ENCODE measurements around the gene VAMP8. TPM values are rescaled to one million over a fixed set of nuclear protein-coding genes. Genes with fewer than 3 reads are reported as not detected.
"Not testable (repeated sequence)": the region's sequence is repeated elsewhere in the genome, so short reads cannot be mapped to it uniquely, and the experiment has no call there.

VAMP8 gene
- total RNA-seq (2014; rRNA removed; shearing (Covaris generic)), result 0.27 TPM in 1 of 2 replicates, not detected in the other

GRCh38 chr2:85577386-85578242, at the start of gene VAMP8:
VAMP8 (plus strand) TSS chr2:85577586; CDS start chr2:85577647, 61 bp downstream.
- no peak for DNase-seq (ENCODE audit: low read depth)

DNA sequence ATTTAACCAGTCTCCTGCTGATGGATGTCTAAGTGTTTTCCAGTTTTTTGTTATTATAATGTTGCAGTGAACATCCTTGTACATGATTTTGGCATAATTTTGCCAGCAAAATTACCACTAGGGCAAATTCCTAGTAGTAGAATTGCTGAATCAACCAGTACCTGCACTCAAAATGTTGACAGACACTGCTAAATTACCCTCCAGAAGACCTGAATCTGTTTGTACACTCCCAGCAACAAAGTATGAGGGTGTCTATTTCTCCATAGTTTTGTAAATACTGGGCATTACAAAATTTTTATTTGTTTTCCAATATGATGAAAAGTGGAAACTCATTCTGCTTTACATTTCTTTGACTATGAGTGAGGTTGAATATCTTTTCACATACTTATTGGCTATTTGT, 49.6 kb upstream of the VAMP8 start:
- no peak for DNase-seq (ENCODE audit: low read depth)

DNA sequence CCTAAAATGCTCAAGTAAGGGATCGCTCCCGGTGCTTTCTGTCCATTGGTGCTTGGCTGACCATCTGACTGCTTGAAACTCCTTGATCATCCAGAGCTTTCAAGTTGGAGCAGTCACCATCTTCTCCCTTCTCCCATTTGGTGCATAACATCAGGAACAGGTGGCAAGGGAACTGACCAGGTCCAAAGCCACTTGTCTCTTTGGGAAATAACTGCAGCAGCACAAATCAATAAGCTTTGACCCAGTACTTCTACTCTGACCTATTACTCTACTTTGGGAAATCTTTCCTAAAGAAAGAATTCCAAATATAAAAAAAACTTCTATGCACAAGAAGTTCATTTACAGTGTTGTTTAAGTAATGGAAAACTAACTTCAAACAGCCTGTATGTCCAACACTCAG, 49.0 kb upstream of the VAMP8 start:
- DNase-seq (ENCODE audit: low read depth), result no peak

GRCh38 chr2:85529809-85530208, 47.6 kb upstream of the VAMP8 start:
- no peak for DNase-seq (ENCODE audit: low read depth)

DNA sequence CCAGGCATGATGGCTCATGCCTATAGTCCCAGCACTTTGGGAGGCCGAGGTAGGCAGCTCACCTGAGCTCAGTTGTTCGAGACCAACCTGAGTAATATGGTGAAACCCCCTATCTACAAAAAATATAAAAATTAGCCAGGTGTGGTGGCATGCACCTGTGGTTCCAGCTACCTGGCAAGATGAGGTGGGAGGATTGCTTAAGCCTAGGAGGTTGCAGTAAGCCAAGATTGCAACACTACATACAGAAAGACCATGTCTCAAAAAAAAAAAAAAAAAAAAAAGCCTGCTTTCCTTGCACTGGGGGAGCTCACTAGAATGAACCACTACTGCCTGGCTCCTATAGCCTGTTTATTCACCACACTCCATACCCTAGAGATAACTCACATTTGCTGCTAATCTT, 45.8 kb upstream of the VAMP8 start:
- DNase-seq (ENCODE audit: low read depth), result no peak

DNA sequence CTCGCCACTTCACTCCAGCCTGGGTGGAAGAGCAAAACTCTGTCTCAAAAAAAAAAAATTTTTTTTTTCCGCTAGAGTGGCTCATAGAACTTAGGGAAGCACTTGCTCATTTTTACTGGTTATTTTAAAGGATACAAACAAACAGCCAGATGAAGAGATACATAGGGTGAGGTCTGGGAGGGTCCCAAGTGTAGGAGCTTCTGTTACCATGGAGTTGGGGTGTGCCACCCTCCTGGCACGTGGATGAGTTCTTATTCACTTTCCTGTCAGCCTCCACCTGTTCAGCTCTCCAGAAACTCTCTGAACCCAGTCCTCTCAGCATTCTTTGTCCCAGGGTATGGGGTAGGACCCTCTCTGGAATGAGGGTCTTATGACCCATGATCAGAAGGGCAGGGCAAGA, 43.3 kb upstream of the VAMP8 start:
- no peak for DNase-seq (ENCODE audit: low read depth)

GRCh38 chr2:85534881-85535280, 42.5 kb upstream of the VAMP8 start:
- DNase-seq (ENCODE audit: low read depth), result no peak

- DNase-seq (ENCODE audit: low read depth), result peak; percentile 88
These were observed 40.9 kb upstream of the VAMP8 start for GRCh38 chr2:85536479-85536878.

GRCh38 chr2:85537600-85538506, 39.5 kb upstream of the VAMP8 start:
- DNase-seq (ENCODE audit: low read depth), result peak; percentile 32

- peak; percentile 83 for DNase-seq (ENCODE audit: low read depth)
These were observed 38.7 kb upstream of the VAMP8 start, which contains the start of gene MAT2A for GRCh38 chr2:85538507-85539360. MAT2A (plus strand) TSS chr2:85539168; CDS start chr2:85539288, 120 bp downstream.

GRCh38 chr2:85539361-85540132, 37.8 kb upstream of the VAMP8 start:
- DNase-seq (ENCODE audit: low read depth), result peak; percentile 52

DNA sequence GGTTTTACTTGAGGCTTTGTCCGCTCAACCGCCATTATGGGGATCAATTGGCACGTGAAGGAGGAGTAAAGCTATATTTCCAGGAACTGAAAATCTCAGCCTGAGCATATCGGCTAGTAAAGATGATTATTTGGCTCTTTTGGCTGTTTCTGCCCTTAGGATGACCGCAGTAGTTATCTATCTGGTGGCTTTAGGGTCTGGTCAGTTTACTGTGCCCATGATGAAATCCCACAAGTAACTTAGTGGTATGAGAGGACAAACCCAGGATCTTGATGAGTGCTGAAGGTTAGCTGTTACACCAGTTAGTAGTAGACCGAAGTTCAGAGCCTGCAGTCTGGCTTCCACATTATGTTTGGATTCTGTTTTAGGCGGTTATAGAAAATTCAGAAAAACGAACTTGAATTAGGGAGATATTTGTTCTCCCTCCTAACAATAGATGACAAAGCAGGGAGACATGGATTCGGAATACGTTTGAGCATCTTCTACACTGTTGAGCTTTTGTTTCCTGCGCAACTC, 37.2 kb upstream of the VAMP8 start:
- no peak for DNase-seq (ENCODE audit: low read depth)

DNA sequence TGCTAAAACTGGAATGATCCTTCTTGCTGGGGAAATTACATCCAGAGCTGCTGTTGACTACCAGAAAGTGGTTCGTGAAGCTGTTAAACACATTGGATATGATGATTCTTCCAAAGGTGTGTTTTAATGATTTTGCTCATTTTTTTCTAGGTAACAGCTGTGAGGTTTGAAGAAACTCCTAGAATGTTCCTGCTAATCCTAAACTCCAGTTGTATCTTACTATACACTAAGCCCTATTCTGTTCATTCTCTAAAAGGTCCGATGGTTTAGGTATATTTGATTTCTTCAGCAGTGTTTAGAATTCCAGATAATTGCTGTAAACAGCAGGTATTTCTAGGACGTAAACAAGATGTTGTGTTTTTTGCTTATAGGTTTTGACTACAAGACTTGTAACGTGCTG, 36.1 kb upstream of the VAMP8 start:
- DNase-seq (ENCODE audit: low read depth), result no peak

DNA sequence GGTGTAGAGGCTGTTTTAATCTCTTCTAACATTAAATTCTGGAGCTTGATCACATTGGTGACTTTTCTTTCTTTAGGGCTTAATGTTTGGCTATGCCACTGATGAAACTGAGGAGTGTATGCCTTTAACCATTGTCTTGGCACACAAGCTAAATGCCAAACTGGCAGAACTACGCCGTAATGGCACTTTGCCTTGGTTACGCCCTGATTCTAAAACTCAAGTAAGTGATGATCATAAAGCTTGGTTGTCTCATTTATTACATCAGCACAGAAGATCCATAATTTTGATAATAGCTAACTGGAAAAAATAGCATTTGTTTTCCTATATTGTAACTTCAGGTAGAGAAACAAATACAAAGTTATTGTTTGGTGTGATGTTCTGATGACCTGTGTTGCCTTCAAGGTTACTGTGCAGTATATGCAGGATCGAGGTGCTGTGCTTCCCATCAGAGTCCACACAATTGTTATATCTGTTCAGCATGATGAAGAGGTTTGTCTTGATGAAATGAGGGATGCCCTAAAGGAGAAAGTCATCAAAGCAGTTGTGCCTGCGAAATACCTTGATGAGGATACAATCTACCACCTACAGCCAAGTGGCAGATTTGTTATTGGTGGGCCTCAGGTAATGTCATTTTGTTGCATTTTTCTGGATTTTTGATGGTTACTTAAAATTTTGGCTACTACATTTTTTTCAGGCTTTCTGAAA, 35.5 kb upstream of the VAMP8 start:
- DNase-seq (ENCODE audit: low read depth), result no peak

- no peak for DNase-seq (ENCODE audit: low read depth)
These were observed 34.6 kb upstream of the VAMP8 start for GRCh38 chr2:85542777-85543176.

- DNase-seq (ENCODE audit: low read depth), result not testable (repeated sequence)
These were observed 33.1 kb upstream of the VAMP8 start for GRCh38 chr2:85544254-85544691.

GRCh38 chr2:85544915-85545779, 32.2 kb upstream of the VAMP8 start:
- DNase-seq (ENCODE audit: low read depth), result peak; percentile 39

DNA sequence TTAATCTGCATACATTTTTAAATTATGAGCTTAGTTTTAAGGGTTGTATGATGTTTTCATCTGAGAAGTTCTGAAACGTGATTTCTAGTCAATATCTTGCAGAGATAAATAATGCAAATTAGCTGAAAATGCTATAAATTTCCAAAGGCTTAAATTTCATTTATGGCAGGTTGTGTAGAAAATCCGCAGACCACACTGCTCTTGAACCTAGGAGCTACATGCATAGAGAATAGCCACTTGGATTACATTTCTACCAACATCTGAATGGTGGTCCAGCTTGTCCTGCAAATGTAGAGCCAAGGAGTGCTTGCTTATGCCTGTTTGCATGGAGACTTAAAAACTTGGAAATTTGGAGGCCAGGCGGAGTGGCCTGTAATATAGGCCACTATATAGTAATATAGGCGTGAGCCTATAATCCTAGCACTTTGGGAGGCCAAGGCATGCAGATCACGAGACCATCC, 31.6 kb upstream of the VAMP8 start:
- no peak for DNase-seq (ENCODE audit: low read depth)

Measured in M059J (cell line).